Thyroid gland (tissue), 4 donors: ENCODE data around the gene GPR173. TPM values are rescaled to one million over a fixed set of nuclear protein-coding genes. Genes with fewer than 3 reads are reported as not detected.

Experiments used
- DNase-seq, 2 donors: peaks; one replicate each; pipeline ENCODE4 v3.0.0-alpha.2; 2019
- H3K27ac ChIP-seq, 3 donors: fragments of 200-600 bp; sonication (generic); 1 replicate in 2 of 3; 2 replicates in 1 of 3; pipeline ENCODE4 v1.5.1; 2016 to 2019; ENCODE audit warnings: mild to moderate bottlenecking in 1 of 3, moderate library complexity in 1 of 3
- H3K27me3 ChIP-seq: fragments of 200-600 bp; sonication (generic); one replicate; pipeline ENCODE4 v1.5.1; 2019
- H3K36me3 ChIP-seq, 2 donors: fragments of 200-600 bp; sonication (generic); one replicate each; pipeline ENCODE4 v1.5.1; 2016 to 2019
- H3K4me1 ChIP-seq, 2 donors: fragments of 200-600 bp; sonication (generic); one replicate each; pipeline ENCODE4 v1.5.1; 2017 to 2019
- H3K4me3 ChIP-seq, 3 donors: fragments of 200-600 bp; sonication (generic); replicated peaks in 1 of 3; 1 replicate in 2 of 3; 2 replicates in 1 of 3; pipeline ENCODE4 v1.5.1; 2016; ENCODE audit warnings: mild to moderate bottlenecking in 1 of 3
- H3K9me3 ChIP-seq: fragments of 200-600 bp; sonication (generic); one replicate; pipeline ENCODE4 v1.5.1; 2017
- POLR2A ChIP-seq, 2 donors: fragments of 450-650 bp; IDR thresholded peaks; one replicate each; pipeline ENCODE4 v1.6.1; 2017; ENCODE audit warnings: antibody characterized with exemption in 2 of 2, mild to moderate bottlenecking in 2 of 2, moderate library complexity in 1 of 2
- WGBS, 2 donors: methylation state at CpG; one replicate each; pipeline ENCODE4 v1.1.5; 2017; 5-methylcytosine and 5-hydroxymethylcytosine counted together
- intact Hi-C: fragments of 100-400 bp; cut with DNase I; formaldehyde crosslinking; loops from one replicate; pipeline ENCODE4 v1.15.1; 2023
- small RNA-seq: library from RNA; depleted of rRNA; stranded (forward); fragments of <200 nt; gene quantifications from one replicate; pipeline ENCODE3, GENCODE V24; 2016
- total RNA-seq, 4 donors: library from RNA; depleted of rRNA; stranded (reverse); fragments of >200 nt; gene quantifications; one replicate each; pipeline ENCODE4 v1.2.3, GENCODE V29; 2016
- TF ChIP-seq, protein P1 (sequence below), 6 experiments: fragments of 200-600 bp in 3 of 6; fragments of 450-650 bp in 3 of 6; sonication (generic) in 3 of 6; IDR thresholded peaks; one replicate each; pipeline ENCODE4 v1.5.1; 2016 to 2019; ENCODE audit warnings: antibody characterized with exemption in 6 of 6, mild to moderate bottlenecking in 2 of 6, inconsistent platforms in 1 of 6, moderate library complexity in 1 of 6

GPR173 gene
- total RNA-seq, 4 donors from 2014 or later, result 0.78 to 1.3 (median 1.1) TPM

DNA sequence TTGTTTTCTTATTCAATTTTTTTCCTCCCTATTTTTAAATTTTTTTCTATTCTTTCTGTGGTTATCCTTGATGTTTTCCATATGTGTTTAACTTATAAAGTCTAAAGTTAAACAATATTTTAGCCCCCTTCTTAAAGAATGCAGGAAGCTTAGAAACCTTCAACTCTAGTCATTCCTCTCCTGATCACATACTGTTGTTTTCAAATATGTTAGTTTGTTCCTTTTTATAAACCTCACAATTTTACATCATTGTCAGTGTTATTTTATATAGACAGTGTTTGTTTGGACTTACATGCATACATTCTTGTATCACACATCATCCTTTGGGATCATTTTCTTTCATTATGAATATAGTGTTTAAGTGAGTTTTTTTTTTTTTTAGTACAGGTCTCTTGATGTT is 76.9 kb downstream of the GPR173 start:
- Histone ChIP-seq H3K36me3 (no peaks in the 10 kb centered on the region), H3K4me3 (no peak overlapping the region), H3K27me3 (no peaks in the 10 kb centered on the region), H3K27ac (no peak overlapping the region), H3K4me1 (no peaks in the 10 kb centered on the region), H3K9me3 (no peaks in the 10 kb centered on the region)
- DNase-seq, result no peak
- TF ChIP-seq, protein P1, sequence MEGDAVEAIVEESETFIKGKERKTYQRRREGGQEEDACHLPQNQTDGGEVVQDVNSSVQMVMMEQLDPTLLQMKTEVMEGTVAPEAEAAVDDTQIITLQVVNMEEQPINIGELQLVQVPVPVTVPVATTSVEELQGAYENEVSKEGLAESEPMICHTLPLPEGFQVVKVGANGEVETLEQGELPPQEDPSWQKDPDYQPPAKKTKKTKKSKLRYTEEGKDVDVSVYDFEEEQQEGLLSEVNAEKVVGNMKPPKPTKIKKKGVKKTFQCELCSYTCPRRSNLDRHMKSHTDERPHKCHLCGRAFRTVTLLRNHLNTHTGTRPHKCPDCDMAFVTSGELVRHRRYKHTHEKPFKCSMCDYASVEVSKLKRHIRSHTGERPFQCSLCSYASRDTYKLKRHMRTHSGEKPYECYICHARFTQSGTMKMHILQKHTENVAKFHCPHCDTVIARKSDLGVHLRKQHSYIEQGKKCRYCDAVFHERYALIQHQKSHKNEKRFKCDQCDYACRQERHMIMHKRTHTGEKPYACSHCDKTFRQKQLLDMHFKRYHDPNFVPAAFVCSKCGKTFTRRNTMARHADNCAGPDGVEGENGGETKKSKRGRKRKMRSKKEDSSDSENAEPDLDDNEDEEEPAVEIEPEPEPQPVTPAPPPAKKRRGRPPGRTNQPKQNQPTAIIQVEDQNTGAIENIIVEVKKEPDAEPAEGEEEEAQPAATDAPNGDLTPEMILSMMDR (IDR thresholded peaks at IDR 0.05), result no peak
- TF ChIP-seq POLR2A (IDR thresholded peaks at IDR 0.05), result no peak
- intact Hi-C loops, result no loop called here

DNA sequence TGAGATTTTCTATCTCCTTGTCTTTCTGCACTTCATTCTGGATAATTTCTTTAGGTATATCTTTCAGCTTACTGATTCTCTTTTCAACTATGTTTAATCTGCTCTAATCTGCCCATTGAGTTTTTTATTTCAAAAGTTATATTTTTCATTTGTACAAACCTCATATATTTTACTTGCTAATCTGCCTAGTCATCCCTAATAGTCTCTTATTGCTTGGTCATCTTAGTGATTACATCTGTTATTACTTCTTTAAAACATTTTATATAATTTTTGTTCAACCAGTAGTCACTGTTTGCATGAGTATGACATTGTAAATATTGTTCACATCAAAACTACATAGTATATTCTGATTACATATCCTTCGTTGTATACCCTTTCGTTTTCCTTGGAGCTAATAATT is 77.8 kb downstream of the GPR173 start:
- WGBS, 2 donors, result 96 to 100% methylated on average over 2 of the region's 2 CpGs
- no peaks in the 10 kb centered on the region for H3K27me3 ChIP-seq
- H3K27ac ChIP-seq, result no peak overlapping the region
- no peak for DNase-seq
- no peaks in the 10 kb centered on the region for H3K4me1 ChIP-seq
- no peaks in the 10 kb centered on the region for H3K9me3 ChIP-seq
- no peak overlapping the region for H3K4me3 ChIP-seq
- intact Hi-C loops, result no loop called here
- no peaks in the 10 kb centered on the region for H3K36me3 ChIP-seq
- no peak for TF ChIP-seq POLR2A (IDR thresholded peaks at IDR 0.05)
- TF ChIP-seq, protein P1 (IDR thresholded peaks at IDR 0.05), result no peak

DNA sequence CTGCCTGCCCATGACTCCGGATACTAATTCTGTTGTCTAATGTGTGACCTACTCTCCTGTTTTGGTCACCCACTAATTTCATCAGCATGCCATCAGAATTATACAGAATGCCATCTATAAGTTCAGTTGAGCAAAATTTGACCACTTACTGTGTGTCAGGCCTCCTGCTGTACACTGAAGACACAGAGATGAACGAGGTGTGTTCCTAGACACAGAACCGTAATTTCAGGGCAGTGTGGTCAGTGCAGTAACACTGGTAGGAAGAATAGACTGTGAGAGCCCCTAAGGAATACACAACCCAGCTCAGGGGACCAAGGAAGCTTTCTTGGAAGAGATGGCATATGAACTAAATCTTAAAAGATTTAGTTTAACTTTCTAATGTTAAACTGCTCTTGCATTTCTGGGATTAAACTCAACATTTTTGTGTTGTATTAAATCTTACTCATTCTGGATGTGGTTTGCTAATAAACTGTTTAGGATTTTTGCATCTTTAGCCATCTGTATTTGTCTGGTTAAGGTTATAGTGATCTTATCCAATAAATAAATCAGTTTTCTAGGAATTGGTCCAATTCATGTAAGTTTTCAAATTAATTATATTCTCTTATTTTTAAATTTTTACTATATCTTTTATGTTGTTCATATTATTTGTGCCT is 79.6 kb downstream of the GPR173 start:
- WGBS, 2 donors, result 66 to 83% methylated on average over 1 to 3 of the region's 3 CpGs
- TF ChIP-seq, protein P1 (IDR thresholded peaks at IDR 0.05), result no peak
- TF ChIP-seq POLR2A (IDR thresholded peaks at IDR 0.05), result no peak
- Histone ChIP-seq H3K27ac (no peak overlapping the region), H3K9me3 (no peaks in the 10 kb centered on the region), H3K4me1 (no peaks in the 10 kb centered on the region), H3K36me3 (no peaks in the 10 kb centered on the region), H3K4me3 (no peak overlapping the region), H3K27me3 (no peaks in the 10 kb centered on the region)
- intact Hi-C loops, result no loop called here
- no peak for DNase-seq

Small RNA genes lying within 50 kb of the gene (small RNA-seq; reads per million reads assigned to genes)
- gene AL591212.2, result not detected

Other genes starting within 250 kb of the GPR173 start
- gene XAGE5, start 237.5 kb upstream of the GPR173 start, total RNA-seq, result not detected
- not detected for gene XAGE3, start 180.7 kb upstream of the GPR173 start, total RNA-seq
- gene FAM156B, start 151.5 kb upstream of the GPR173 start, total RNA-seq, result 10 to 100 TPM; 15.3 to 31.4 (median 21.4) TPM
- gene FAM156A, start 90.3 kb upstream of the GPR173 start, total RNA-seq, result 10 to 100 TPM in 3 of 4 donors, 1 to 10 TPM in 1; 7.7 to 19.9 (median 11.5) TPM
- 10 to 100 TPM; 30.9 to 83.1 (median 49.1) TPM for gene TSPYL2, start 33.6 kb downstream of the GPR173 start, total RNA-seq
- gene KANTR, start 45.4 kb downstream of the GPR173 start, total RNA-seq, result 10 to 100 TPM; 15.5 to 41.5 (median 21.8) TPM
- gene KDM5C, start 176.4 kb downstream of the GPR173 start, total RNA-seq, result 100 to 1,000 TPM in 3 of 4 donors, 10 to 100 TPM in 1; 99.7 to 178 (median 114) TPM
- 10 to 100 TPM; 14.1 to 23.7 (median 17.2) TPM for gene IQSEC2, start 232.8 kb downstream of the GPR173 start, total RNA-seq